ENCODE data around the gene FAM110A.
"Not testable (repeated sequence)": the region's sequence is repeated elsewhere in the genome, so short reads cannot be mapped to it uniquely, and the experiment has no call there.

The FAM110A gene

DNA sequence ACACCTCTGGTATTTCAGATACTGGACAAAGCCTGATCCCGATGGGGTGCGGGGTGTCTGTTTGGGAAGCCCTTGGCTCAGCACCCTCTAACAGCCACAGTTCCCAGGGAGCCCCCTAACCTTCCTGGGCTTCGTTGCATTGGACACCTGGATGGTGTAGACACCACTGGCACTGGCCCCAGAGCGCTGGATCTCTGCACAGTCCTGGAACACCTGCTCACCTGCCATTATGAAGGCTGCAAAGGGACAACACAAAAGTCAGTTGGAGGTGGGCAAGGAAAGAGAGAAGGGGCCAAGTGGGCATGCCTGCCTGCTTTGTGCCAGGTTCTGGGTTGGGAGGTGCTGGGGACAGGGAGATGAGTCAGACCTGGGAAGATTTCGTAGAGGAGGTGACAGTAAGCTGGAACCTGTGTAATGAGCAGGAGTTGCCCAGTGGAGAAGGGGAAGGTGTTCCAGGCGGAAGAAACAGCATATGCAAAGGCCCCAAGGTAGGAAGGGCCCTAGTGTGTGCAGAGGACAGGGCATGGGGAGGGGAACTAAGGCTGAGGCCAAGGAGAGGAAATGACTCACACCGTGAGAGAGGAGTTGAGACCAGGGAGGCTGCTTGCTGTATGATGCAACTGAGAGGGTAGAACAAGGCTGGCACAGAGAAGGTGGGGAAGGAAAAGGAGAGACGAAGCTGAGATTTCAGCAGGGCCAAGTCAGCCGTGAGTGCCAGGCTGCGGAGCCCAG, 47.7 kb downstream of the FAM110A start:
- H3K4me3 Mint-ChIP-seq: peak overlapping the region; percentile 35
- peaks cover 21% of the 10 kb centered on the region for H3K27me3 Mint-ChIP-seq (ENCODE audit: low read depth)
- H3K9me3 Mint-ChIP-seq: no peaks in the 10 kb centered on the region
- H3K27ac Mint-ChIP-seq: peak overlapping the region; percentile 67
- no peaks in the 10 kb centered on the region for H3K36me3 Mint-ChIP-seq (ENCODE audit: low read depth)
- no peak for DNase-seq (ENCODE audit: low spot score)
- H3K4me1 Mint-ChIP-seq (ENCODE audit: low read depth): peaks cover 13% of the 10 kb centered on the region

DNA sequence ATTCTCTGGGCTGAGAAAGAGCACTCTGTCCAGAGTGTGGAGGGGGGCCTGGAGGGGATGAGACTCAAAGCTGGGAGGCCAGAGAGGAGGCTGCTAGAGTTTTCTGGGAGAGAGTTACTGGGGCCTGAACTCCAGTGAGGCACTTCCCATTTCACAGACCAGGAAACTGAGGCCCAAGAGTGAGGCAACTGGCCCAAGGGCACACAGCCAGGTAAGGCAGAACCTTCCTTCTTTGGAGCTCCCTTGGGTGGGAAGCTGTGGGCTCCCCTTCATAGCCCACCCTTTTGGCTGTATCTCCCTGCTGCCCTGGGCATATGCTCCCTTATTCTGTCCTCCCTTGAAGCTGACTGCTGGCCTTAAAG, 48.2 kb downstream of the FAM110A start:
- Mint-ChIP-seq H3K4me1 (ENCODE audit: low read depth) (peaks cover 13% of the 10 kb centered on the region), H3K4me3 (peak overlapping the region; percentile 35), H3K27me3 (ENCODE audit: low read depth) (peaks cover 23% of the 10 kb centered on the region), H3K36me3 (ENCODE audit: low read depth) (no peaks in the 10 kb centered on the region), H3K27ac (peak overlapping the region; percentile 67), H3K9me3 (no peaks in the 10 kb centered on the region)
- no peak for DNase-seq (ENCODE audit: low spot score)

DNA sequence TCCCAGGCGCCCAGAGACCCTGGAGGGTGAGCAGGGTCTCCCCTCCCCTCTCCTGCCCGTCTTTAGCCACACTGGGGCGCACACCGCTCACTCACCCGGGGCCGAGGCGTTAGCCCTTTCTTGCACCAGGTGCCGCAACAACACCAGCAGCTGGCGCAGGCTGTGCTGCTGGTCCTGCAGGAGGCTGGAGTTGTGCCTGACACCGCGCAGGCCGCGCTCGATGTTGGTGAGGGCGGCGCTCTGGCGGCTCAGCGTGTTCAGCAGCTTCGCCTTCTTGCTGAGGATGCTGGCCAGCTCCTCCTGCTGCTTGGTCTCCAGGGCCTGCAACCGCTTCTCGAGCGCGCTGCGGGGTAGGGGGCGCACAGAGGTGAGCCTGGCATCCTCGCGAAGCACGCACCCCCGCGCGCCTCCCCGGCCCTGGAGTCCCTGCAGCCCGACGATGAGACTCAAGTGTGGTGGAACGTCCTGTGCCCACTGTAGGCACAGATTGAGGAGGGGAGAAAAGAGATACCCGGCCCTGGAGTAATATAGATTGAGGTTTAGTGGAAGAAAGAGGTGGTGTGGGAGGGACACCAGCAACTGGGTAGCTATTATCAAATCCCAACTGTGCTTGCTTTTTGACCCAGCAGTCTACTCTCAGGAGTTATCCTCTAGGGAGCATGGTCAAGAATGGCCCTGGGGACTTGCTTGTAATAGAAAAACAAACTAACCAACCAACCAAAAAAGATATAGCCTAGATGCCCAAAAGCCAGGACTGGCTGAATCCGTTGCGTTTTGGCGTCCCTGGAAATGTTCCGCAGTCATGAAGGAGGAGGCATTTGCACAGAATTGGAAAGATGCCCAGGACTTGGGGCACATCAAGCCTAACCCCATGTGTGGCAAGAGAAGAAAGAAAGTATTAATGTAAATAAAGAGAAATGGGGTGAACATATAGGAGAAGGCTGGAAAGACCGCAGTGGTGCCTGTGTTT, 51.8 kb downstream of the FAM110A start:
- no peak overlapping the region for H3K4me3 Mint-ChIP-seq
- H3K27me3 Mint-ChIP-seq (ENCODE audit: low read depth): peaks cover 23% of the 10 kb centered on the region
- no peak for DNase-seq (ENCODE audit: low spot score)
- H3K36me3 Mint-ChIP-seq (ENCODE audit: low read depth): no peaks in the 10 kb centered on the region
- no peak overlapping the region for H3K27ac Mint-ChIP-seq
- H3K9me3 Mint-ChIP-seq: no peaks in the 10 kb centered on the region
- peaks cover 13% of the 10 kb centered on the region for H3K4me1 Mint-ChIP-seq (ENCODE audit: low read depth)

DNA sequence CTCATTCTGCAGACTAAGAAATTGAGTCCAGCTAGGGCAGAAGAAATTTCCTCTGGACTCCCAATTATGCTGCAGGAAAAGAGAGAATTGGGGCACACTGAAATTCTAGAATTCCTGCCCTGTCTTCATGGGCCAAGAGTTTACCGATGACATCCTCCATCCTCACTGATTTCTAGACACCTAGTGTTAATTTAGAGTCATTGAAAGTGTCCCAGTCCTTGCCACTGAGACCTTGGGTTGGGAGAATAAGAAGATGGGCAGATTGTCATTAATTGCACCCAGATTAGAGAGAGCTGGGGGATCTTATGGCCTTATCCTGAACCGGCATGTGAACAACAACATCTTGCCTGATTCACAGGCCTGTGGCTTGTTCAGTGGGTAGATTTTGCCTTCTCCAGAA, 53.6 kb downstream of the FAM110A start:
- DNase-seq (ENCODE audit: low spot score): no peak
- Mint-ChIP-seq H3K4me1 (ENCODE audit: low read depth) (peaks cover 2% of the 10 kb centered on the region), H3K27ac (no peak overlapping the region)

DNA sequence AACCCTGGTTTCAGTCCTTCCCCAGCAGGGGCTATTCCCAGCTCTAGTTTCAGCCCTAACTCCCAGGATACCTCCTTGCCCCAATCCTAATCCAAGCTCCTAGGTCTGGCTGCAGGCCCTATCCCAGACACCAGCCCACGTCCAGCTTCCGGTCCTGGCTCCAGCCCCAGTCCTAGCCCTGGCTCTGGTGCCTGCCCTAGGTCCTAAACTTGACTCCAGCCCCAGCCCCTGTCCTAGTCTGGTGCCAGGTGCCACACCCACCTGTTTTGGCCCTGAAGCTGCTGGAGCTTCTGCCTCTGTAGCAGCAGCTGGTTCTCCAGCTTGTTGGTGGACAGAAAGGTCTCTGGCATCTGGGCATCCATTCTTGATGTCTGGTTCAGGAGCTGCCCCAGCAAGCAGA, 54.5 kb downstream of the FAM110A start:
- Mint-ChIP-seq H3K36me3 (ENCODE audit: low read depth) (no peaks in the 10 kb centered on the region), H3K27me3 (ENCODE audit: low read depth) (peaks cover 27% of the 10 kb centered on the region), H3K4me1 (ENCODE audit: low read depth) (peaks cover 2% of the 10 kb centered on the region), H3K27ac (no peak overlapping the region), H3K4me3 (no peak overlapping the region), H3K9me3 (no peaks in the 10 kb centered on the region)
- no peak for DNase-seq (ENCODE audit: low spot score)

More for the DNA sequence above, 53.6 kb downstream of the FAM110A start:
- H3K27me3 Mint-ChIP-seq (ENCODE audit: low read depth): peaks cover 23% of the 10 kb centered on the region
- H3K4me3 Mint-ChIP-seq: no peak overlapping the region
- H3K36me3 Mint-ChIP-seq (ENCODE audit: low read depth): no peaks in the 10 kb centered on the region
- no peaks in the 10 kb centered on the region for H3K9me3 Mint-ChIP-seq

DNA sequence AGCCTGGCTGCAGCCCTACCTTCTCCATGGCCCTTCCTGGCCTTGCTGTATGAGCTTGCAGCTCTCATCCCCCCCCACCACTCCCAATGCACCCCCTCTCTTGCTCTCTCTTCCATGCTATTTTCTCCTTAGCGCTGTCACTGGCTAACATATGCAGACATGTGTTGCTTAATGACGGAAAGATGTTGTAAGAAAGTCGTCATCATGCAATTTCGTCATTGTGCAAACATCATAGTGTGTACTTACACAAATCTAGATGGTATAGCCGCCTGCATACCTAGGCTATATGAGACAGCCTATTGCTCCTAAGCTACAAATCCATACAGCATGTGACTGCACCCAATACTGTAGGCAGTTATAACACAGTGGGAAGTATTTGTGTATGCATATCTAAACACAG, 55.6 kb downstream of the FAM110A start:
- H3K36me3 Mint-ChIP-seq (ENCODE audit: low read depth): no peaks in the 10 kb centered on the region
- peaks cover 2% of the 10 kb centered on the region for H3K4me1 Mint-ChIP-seq (ENCODE audit: low read depth)
- no peak overlapping the region for H3K4me3 Mint-ChIP-seq
- H3K27ac Mint-ChIP-seq: no peak overlapping the region
- H3K27me3 Mint-ChIP-seq (ENCODE audit: low read depth): peaks cover 26% of the 10 kb centered on the region
- DNase-seq (ENCODE audit: low spot score): no peak
- H3K9me3 Mint-ChIP-seq: no peaks in the 10 kb centered on the region

DNA sequence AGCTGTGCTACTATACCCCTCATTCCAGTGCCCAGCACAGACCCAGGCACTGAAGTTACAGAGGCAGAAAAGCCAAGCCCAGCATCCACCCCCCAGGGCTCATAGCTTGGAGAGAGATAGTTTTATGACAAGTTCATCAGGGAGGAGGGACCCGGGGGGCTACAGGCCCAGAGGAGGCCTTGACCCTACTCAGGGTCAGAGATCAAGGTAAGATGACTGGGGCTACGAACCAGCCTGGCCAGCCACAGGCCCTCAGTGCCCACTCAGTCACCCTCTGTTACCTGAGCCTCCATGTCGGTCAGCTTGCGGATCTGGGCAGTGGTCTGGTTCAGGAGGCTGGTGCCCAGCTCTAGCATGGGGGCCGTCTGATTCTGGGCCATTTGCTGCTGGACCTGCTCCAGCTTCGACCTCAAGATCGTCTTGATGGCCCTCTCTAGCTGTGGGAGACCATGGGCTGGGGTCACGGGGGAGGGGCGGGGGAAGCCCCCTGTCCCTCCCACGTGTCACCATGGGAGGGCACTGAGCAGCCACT, 56.5 kb downstream of the FAM110A start:
- Mint-ChIP-seq H3K9me3 (no peaks in the 10 kb centered on the region), H3K4me3 (no peak overlapping the region), H3K27me3 (ENCODE audit: low read depth) (peaks cover 18% of the 10 kb centered on the region), H3K4me1 (ENCODE audit: low read depth) (peaks cover 2% of the 10 kb centered on the region), H3K36me3 (ENCODE audit: low read depth) (no peaks in the 10 kb centered on the region), H3K27ac (no peak overlapping the region)
- DNase-seq (ENCODE audit: low spot score): no peak

DNA sequence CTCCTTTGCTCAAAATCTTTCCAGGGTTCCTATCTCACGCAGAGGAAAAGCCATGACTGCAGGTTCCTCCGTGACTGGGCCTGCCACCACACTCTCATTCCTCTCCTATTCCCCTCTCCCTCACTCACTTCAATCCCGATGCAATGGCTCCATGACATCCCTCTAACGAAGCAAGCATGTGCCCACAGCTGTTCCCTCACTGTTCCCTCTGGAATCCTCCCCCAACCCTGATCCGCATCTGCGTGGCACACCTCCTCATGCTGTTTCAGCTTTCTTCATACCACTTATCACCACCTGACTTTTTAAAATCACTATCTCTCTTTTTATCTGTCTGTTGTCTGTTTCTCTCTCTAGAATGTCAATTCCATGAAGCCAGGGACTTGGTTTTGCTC, 57.1 kb downstream of the FAM110A start:
- no peak overlapping the region for H3K27ac Mint-ChIP-seq
- H3K27me3 Mint-ChIP-seq (ENCODE audit: low read depth): peaks cover 11% of the 10 kb centered on the region
- H3K9me3 Mint-ChIP-seq: no peaks in the 10 kb centered on the region
- no peaks in the 10 kb centered on the region for H3K4me1 Mint-ChIP-seq (ENCODE audit: low read depth)
- no peak for DNase-seq (ENCODE audit: low spot score)
- H3K4me3 Mint-ChIP-seq: no peak overlapping the region
- H3K36me3 Mint-ChIP-seq (ENCODE audit: low read depth): no peaks in the 10 kb centered on the region

DNA sequence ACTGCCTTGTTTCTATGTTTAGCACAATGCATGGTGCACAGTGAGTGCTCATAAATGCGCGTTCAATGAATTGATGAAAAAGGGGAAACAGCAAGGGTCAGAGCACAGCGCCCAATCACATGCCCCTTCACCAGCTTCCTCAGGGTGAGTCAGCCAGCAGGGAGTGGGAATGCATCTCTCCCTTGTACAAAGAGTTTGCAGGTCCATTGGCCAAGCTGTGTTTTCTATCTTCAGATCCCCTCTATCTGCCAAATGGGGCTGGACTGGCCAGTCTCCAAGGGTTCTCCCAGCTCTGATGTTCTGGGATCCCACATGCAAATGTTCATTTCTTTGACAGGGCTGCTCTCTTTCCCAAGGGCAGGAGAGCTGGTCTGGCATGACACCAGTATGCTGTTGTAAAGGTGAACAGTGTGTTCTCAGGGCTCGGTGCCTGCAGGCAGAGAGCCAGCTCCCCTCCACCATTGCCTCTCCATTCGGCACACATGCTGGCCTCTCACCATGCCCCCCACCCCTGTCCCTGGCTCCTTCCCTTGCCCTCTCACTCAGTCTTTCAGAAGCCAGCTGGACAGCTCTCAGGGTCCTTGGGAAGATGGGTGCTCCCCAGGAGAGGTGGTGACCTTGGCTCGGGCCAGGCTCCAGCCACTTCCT, 57.7 kb downstream of the FAM110A start:
- DNase-seq (ENCODE audit: low spot score): no peak
- Mint-ChIP-seq H3K27ac (no peak overlapping the region), H3K4me1 (ENCODE audit: low read depth) (no peaks in the 10 kb centered on the region), H3K36me3 (ENCODE audit: low read depth) (no peaks in the 10 kb centered on the region), H3K9me3 (no peaks in the 10 kb centered on the region), H3K27me3 (ENCODE audit: low read depth) (peaks cover 6% of the 10 kb centered on the region), H3K4me3 (no peak overlapping the region)

DNA sequence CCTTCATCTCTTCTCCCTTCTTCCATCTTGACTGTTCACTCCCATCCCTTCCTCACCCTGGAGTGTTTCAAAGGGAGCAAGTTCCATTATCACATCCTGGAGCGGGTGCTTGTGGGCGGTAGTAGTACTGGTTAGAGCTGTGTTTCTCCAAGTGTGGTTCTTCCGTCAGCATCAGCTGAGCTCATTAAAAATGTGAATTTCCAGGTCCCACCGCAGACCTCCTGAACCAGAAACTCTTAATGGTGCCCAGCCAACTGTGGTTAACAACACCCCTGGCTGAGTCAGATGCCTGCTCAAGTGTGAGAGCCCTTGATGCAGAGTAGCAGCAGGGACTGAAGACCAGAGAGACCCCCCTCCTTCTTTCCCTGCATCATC, 58.2 kb downstream of the FAM110A start:
- no peak for DNase-seq (ENCODE audit: low spot score)
- Mint-ChIP-seq H3K4me1 (ENCODE audit: low read depth) (no peaks in the 10 kb centered on the region), H3K36me3 (ENCODE audit: low read depth) (no peaks in the 10 kb centered on the region), H3K27ac (no peak overlapping the region), H3K27me3 (ENCODE audit: low read depth) (peaks cover 4% of the 10 kb centered on the region), H3K4me3 (no peak overlapping the region), H3K9me3 (no peaks in the 10 kb centered on the region)

DNA sequence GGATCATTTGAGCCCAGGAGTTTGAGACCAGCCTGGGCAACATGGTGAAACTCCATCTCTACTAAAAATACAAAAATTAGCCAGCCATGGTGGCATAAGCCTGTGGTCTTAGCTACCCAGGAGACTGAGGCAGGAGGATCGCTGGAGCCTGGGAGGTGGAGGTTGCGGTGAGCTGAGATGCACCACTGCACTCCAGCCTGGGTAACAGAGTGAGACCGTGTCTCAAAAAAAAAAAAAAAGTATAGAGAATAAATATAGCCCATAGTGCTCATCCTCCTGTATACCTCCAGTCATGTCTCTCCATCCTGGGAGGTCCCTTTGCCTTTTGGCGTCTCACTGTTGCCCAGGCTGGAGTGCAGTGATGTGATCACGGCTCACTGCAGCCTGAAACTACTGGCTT, 58.9 kb downstream of the FAM110A start:
- not testable (repeated sequence) for H3K27me3 Mint-ChIP-seq (ENCODE audit: low read depth); H3K27ac Mint-ChIP-seq; H3K4me1 Mint-ChIP-seq (ENCODE audit: low read depth); H3K4me3 Mint-ChIP-seq; H3K36me3 Mint-ChIP-seq (ENCODE audit: low read depth); H3K9me3 Mint-ChIP-seq; DNase-seq (ENCODE audit: low spot score)
